HepG2 (cell line): ENCODE results near the gene ZDHHC18. TPM values are rescaled to one million over a fixed set of nuclear protein-coding genes. Genes with fewer than 3 reads are reported as not detected.

Source experiments
- ARHGAP35 ChIP-seq: sonication (generic); formaldehyde crosslinking; IDR thresholded peaks from 2 replicates; pipeline ENCODE4 v1.9.0; 2022; ENCODE audit warnings: mild to moderate bottlenecking, inconsistent platforms, moderate library complexity, missing genetic modification reagents, borderline replicate concordance
- ARNTL ChIP-seq: sonication (generic); formaldehyde crosslinking; IDR thresholded peaks from 2 replicates; pipeline ENCODE4 v1.4.0; 2020; ENCODE audit warnings: mild to moderate bottlenecking, missing genetic modification reagents
- CBX2 ChIP-seq, 2 experiments: fragments of 200-600 bp in 1 of 2; sonication (generic); formaldehyde crosslinking in 1 of 2; IDR thresholded peaks; 2 replicates each; pipeline versions ENCODE4 v1.7.0 to v1.8.1; 2018 to 2022; ENCODE audit warnings: low read depth in 2 of 2, low read length in 1 of 2, mild to moderate bottlenecking in 1 of 2, missing genetic modification reagents in 1 of 2
- CC2D1A ChIP-seq: sonication (generic); formaldehyde crosslinking; IDR thresholded peaks from 2 replicates; pipeline ENCODE4 v1.8.1; 2023; ENCODE audit warnings: mild to moderate bottlenecking, missing genetic modification reagents
- ELF1 ChIP-seq: sonication (generic); formaldehyde crosslinking; IDR thresholded peaks from 2 replicates; pipeline ENCODE4 v1.4.0; 2020; ENCODE audit warnings: missing genetic modification reagents
- FOXM1 ChIP-seq: sonication (generic); formaldehyde crosslinking; IDR thresholded peaks from 2 replicates; pipeline ENCODE4 v1.5.0; 2020; ENCODE audit warnings: missing genetic modification reagents
- GMEB1 ChIP-seq: sonication (generic); formaldehyde crosslinking; IDR thresholded peaks from 2 replicates; pipeline ENCODE4 v1.5.1; 2020; ENCODE audit warnings: missing genetic modification reagents, mild to moderate bottlenecking, borderline replicate concordance
- HIVEP1 ChIP-seq: sonication (generic); formaldehyde crosslinking; IDR thresholded peaks from 2 replicates; pipeline ENCODE4 v1.4.0; 2020; ENCODE audit warnings: mild to moderate bottlenecking, missing genetic modification reagents
- KAT8 ChIP-seq: IDR thresholded peaks from 2 replicates; pipeline ENCODE4 v1.6.1; 2016; ENCODE audit warnings: missing genetic modification reagents, missing compliant biosample characterization
- KLF12 ChIP-seq: sonication (generic); formaldehyde crosslinking; IDR thresholded peaks from 2 replicates; pipeline ENCODE4 v1.4.0; 2020; ENCODE audit warnings: missing genetic modification reagents, borderline replicate concordance
- MIER2 ChIP-seq: IDR thresholded peaks from 2 replicates; pipeline ENCODE4 v1.6.1; 2016; ENCODE audit warnings: missing biosample characterization, missing genetic modification reagents
- MYNN ChIP-seq: sonication (generic); formaldehyde crosslinking; IDR thresholded peaks from 2 replicates; pipeline ENCODE4 v1.4.0; 2020; ENCODE audit warnings: mild to moderate bottlenecking, low read depth, missing genetic modification reagents
- NPAS2 ChIP-seq: sonication (generic); formaldehyde crosslinking; IDR thresholded peaks from 2 replicates; pipeline ENCODE4 v1.8.0; 2022; ENCODE audit warnings: mild to moderate bottlenecking, missing genetic modification reagents, borderline replicate concordance
- RBFOX2 ChIP-seq: fragments of 200-400 bp; formaldehyde crosslinking; IDR thresholded peaks from 2 replicates; pipeline ENCODE4 v1.6.1; 2017; ENCODE audit warnings: low read depth, mild to moderate bottlenecking, low read length
- SALL1 ChIP-seq: sonication (generic); formaldehyde crosslinking; IDR thresholded peaks from 2 replicates; pipeline ENCODE4 v1.8.0; 2022; ENCODE audit warnings: mild to moderate bottlenecking, missing genetic modification reagents
- SIN3A ChIP-seq: IDR thresholded peaks from 2 replicates; pipeline ENCODE4 v1.6.1; 2011; ENCODE audit warnings: low read depth, mild to moderate bottlenecking, control low read depth, low read length, borderline replicate concordance
- STAT5B ChIP-seq: sonication (generic); formaldehyde crosslinking; IDR thresholded peaks from 2 replicates; pipeline ENCODE4 v1.4.0; 2020; ENCODE audit warnings: missing genetic modification reagents
- TEF ChIP-seq: sonication (generic); formaldehyde crosslinking; IDR thresholded peaks from 2 replicates; pipeline ENCODE4 v1.5.0; 2020; ENCODE audit warnings: missing genetic modification reagents
- TSC22D2 ChIP-seq: sonication (generic); formaldehyde crosslinking; IDR thresholded peaks from 2 replicates; pipeline ENCODE4 v1.5.1; 2020; ENCODE audit warnings: missing genetic modification reagents, mild to moderate bottlenecking, borderline replicate concordance
- ZBTB38 ChIP-seq: sonication (generic); formaldehyde crosslinking; IDR thresholded peaks from 2 replicates; pipeline ENCODE4 v1.5.1; 2020; ENCODE audit warnings: mild to moderate bottlenecking, missing genetic modification reagents
- ZNF274 ChIP-seq: sonication (generic); formaldehyde crosslinking; IDR thresholded peaks from 2 replicates; pipeline ENCODE4 v1.5.1; 2020; ENCODE audit warnings: mild to moderate bottlenecking, missing genetic modification reagents
- ZNF292 ChIP-seq: sonication (generic); formaldehyde crosslinking; IDR thresholded peaks from 2 replicates; pipeline ENCODE4 v1.8.1; 2022; ENCODE audit warnings: mild to moderate bottlenecking, low read depth, missing genetic modification reagents, borderline replicate concordance
- ZNF335 ChIP-seq: sonication (generic); formaldehyde crosslinking; IDR thresholded peaks from 2 replicates; pipeline ENCODE4 v1.4.0; 2020; ENCODE audit warnings: missing genetic modification reagents
- polyA plus RNA-seq, 8 experiments: library from polyadenylated mRNA; depleted of rRNA in 3 of 8; stranded (reverse) in 7 of 8; unstranded in 1 of 8; fragments of >200 nt; fragmentation: Illumina TruSeq in 4 of 8; extraction: Trizol in 4 of 8; gene quantifications; 2 replicates each; pipeline versions ENCODE4 v1.2.1 to v1.2.3, GENCODE V29; 2011 to 2016; ENCODE audit warnings: low read depth in 4 of 8, missing spikeins in 1 of 8, mixed read lengths in 1 of 8; ENCODE audit not compliant: insufficient read depth in 1 of 8
- total RNA-seq, 5 experiments: library from RNA; depleted of rRNA; stranded (reverse); fragments of >200 nt; fragmentation: Illumina TruSeq; extraction: Trizol; gene quantifications; 2 replicates each; pipeline ENCODE4 v1.2.3, GENCODE V29; 2016; ENCODE audit warnings: low read depth in 1 of 5
- TF ChIP-seq, protein P1 (sequence below): IDR thresholded peaks from 2 replicates; pipeline ENCODE4 v1.6.1; 2016; ENCODE audit warnings: low read depth, borderline replicate concordance
- TF ChIP-seq, protein P2 (sequence below): IDR thresholded peaks from 2 replicates; pipeline ENCODE4 v1.6.1; 2012; ENCODE audit warnings: low read depth, low read length, improper control_type of control experiment

The ZDHHC18 gene
- total and polyA plus RNA-seq, 2 of the 13 experiments (the other 11 are each of a cell fraction or from before 2014, with no cell fraction given): 13.2 to 35.3 TPM

DNA sequence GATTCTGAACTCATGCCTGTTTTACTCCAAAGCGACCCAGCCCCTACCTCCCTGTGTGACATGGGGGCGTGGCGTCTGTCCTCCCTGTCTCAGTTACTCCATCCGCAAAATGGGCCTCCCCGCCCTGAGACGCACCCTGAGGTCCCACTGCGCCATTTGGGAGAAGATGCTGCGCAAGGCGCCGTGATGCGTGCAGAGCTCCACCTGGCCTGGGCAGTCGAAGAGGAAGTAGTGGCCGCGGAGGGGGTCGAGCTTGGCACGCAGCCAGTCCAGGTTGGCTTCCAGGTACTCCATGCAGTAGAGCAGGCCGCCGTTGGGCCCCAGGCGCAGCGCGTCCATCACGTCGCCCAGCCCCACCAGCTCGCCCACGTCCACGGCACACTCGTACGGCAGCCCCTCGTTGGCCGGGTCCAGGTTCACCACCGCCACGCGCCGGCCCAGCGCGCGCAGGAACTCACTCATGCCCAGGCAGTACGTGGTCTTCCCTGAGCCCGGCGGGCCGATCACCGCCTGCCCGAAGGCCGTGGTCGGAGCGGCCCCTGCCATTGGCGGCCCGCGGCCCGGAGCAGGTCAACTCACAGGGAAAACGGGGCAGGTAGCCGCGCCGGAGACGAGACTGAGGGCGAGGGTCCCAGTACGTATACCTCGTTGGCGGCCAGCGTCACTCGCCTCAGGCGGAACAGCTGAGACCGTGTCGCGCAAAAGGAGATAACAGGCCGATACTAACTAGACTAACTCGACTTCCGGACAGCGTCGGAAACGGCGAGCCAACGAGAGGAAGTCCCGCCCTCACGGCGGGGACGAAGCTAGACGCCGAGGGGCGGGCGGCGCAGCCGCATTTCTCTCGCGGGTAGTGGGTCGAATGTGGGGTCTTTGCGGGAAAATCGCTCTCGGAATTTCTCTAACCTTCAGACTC, 63.3 kb downstream of the ZDHHC18 start, which contains the start of gene GPN2 (continued):
- TF ChIP-seq GMEB1 (CRISPR knock-in tag) (peak; percentile 93), ZNF274 (CRISPR knock-in tag) (peak; percentile 63; the same call in 1 of the 2 replicates), CBX2 (IDR thresholded peaks at IDR 0.05; ENCODE audit: low read depth, low read length) (no peak), CBX2 (CRISPR knock-in tag; IDR thresholded peaks at IDR 0.05; ENCODE audit: low read depth) (no peak), RBFOX2 (peak; percentile 95), HIVEP1 (CRISPR knock-in tag) (peak; percentile 70), ARHGAP35 (CRISPR knock-in tag) (peak; percentile 88; the same call in 1 of the 2 replicates), ZNF292 (no peak), STAT5B (CRISPR knock-in tag) (0 out of 2 replicates have a peak, but pooled peaks have one; percentile 17), TEF (CRISPR knock-in tag) (no peak), TSC22D2 (CRISPR knock-in tag) (no peak), KLF12 (CRISPR knock-in tag) (no peak; the same call in 1 of the 2 replicates), FOXM1 (CRISPR knock-in tag) (no peak), ZNF335 (CRISPR knock-in tag) (no peak; the same call in 1 of the 2 replicates), SALL1 (peak; percentile 85), SIN3A (peak; percentile 92; the same call in 1 of the 2 replicates), ZBTB38 (CRISPR knock-in tag) (peak; percentile 80), ELF1 (CRISPR knock-in tag) (peak; percentile 88), MYNN (CRISPR knock-in tag) (no peak), MIER2 (no peak), NPAS2 (CRISPR knock-in tag) (no peak), CC2D1A (CRISPR knock-in tag) (0 out of 2 replicates have a peak, but pooled peaks have one; percentile 50), ARNTL (CRISPR knock-in tag) (peak; percentile 32; the same call in 1 of the 2 replicates), KAT8 (CRISPR knock-in tag) (peak; percentile 92)
- TF ChIP-seq, protein P1, sequence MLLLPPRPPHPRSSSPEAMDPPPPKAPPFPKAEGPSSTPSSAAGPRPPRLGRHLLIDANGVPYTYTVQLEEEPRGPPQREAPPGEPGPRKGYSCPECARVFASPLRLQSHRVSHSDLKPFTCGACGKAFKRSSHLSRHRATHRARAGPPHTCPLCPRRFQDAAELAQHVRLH: no peak; the same call in 1 of the 2 replicates
- TF ChIP-seq, protein P2, sequence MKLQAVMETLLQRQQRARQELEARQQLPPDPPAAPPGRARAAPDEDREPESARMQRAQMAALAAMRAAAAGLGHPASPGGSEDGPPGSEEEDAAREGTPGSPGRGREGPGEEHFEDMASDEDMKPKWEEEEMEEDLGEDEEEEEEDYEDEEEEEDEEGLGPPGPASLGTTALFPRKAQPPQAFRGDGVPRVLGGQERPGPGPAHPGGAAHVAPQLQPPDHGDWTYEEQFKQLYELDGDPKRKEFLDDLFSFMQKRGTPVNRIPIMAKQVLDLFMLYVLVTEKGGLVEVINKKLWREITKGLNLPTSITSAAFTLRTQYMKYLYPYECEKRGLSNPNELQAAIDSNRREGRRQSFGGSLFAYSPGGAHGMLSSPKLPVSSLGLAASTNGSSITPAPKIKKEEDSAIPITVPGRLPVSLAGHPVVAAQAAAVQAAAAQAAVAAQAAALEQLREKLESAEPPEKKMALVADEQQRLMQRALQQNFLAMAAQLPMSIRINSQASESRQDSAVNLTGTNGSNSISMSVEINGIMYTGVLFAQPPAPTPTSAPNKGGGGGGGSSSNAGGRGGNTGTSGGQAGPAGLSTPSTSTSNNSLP: no peak
